ENCODE data around the gene OR7G1.

Gene OR7G1

GRCh38 chr19:9155591-9155990 is 40.0 kb upstream of the OR7G1 start:
- H3K27me3 ChIP-seq: no peaks in the 10 kb centered on the region
- no peak overlapping the region for H3K27ac ChIP-seq
- H3K4me3 ChIP-seq (ENCODE audit: low read depth in 1 of 2, low read length in 1 of 2): no peak overlapping the region
- H3K36me3 ChIP-seq: peaks cover 52% of the 10 kb centered on the region
- peaks cover 14% of the 10 kb centered on the region for H3K9me3 ChIP-seq
- TF ChIP-seq CTCF (IDR thresholded peaks at IDR 0.05): no peak
- H3K4me1 ChIP-seq (ENCODE audit: control insufficient read depth in 1 of 2, insufficient read depth in 1 of 2, low read depth in 1 of 2, low read length in 1 of 2): no peaks in the 10 kb centered on the region

GRCh38 chr19:9151367-9151766 is 35.8 kb upstream of the OR7G1 start:
- no peak for TF ChIP-seq CTCF (IDR thresholded peaks at IDR 0.05)
- H3K27ac ChIP-seq: no peak overlapping the region
- peaks cover 5% of the 10 kb centered on the region for H3K9me3 ChIP-seq
- H3K36me3 ChIP-seq: peaks cover 18% of the 10 kb centered on the region
- no peaks in the 10 kb centered on the region for H3K27me3 ChIP-seq
- no peak overlapping the region for H3K4me3 ChIP-seq (ENCODE audit: low read depth in 1 of 2, low read length in 1 of 2)
- no peaks in the 10 kb centered on the region for H3K4me1 ChIP-seq (ENCODE audit: control insufficient read depth in 1 of 2, insufficient read depth in 1 of 2, low read depth in 1 of 2, low read length in 1 of 2)

GRCh38 chr19:9150650-9151049 is 35.1 kb upstream of the OR7G1 start:
- H3K27me3 ChIP-seq: no peaks in the 10 kb centered on the region
- no peak overlapping the region for H3K27ac ChIP-seq
- TF ChIP-seq CTCF (IDR thresholded peaks at IDR 0.05): no peak
- no peaks in the 10 kb centered on the region for H3K4me1 ChIP-seq (ENCODE audit: control insufficient read depth in 1 of 2, insufficient read depth in 1 of 2, low read depth in 1 of 2, low read length in 1 of 2)
- H3K4me3 ChIP-seq (ENCODE audit: low read depth in 1 of 2, low read length in 1 of 2): no peak overlapping the region
- peaks cover 13% of the 10 kb centered on the region for H3K36me3 ChIP-seq
- H3K9me3 ChIP-seq: peaks cover 7% of the 10 kb centered on the region

- H3K27ac ChIP-seq: no peak overlapping the region
- no peak overlapping the region for H3K4me3 ChIP-seq (ENCODE audit: low read depth in 1 of 2, low read length in 1 of 2)
- TF ChIP-seq CTCF (IDR thresholded peaks at IDR 0.05): no peak
- H3K4me1 ChIP-seq (ENCODE audit: control insufficient read depth in 1 of 2, insufficient read depth in 1 of 2, low read depth in 1 of 2, low read length in 1 of 2): no peaks in the 10 kb centered on the region
- H3K36me3 ChIP-seq: peaks cover 13% of the 10 kb centered on the region
- peaks cover 13% of the 10 kb centered on the region for H3K9me3 ChIP-seq
- no peaks in the 10 kb centered on the region for H3K27me3 ChIP-seq
Measured at GRCh38 chr19:9149997-9150396, 34.4 kb upstream of the OR7G1 start.

- no peak for TF ChIP-seq CTCF (IDR thresholded peaks at IDR 0.05)
- no peak overlapping the region for H3K4me3 ChIP-seq (ENCODE audit: low read depth in 1 of 2, low read length in 1 of 2)
- H3K4me1 ChIP-seq (ENCODE audit: control insufficient read depth in 1 of 2, insufficient read depth in 1 of 2, low read depth in 1 of 2, low read length in 1 of 2): no peaks in the 10 kb centered on the region
- H3K36me3 ChIP-seq: peaks cover 13% of the 10 kb centered on the region
- H3K27me3 ChIP-seq: no peaks in the 10 kb centered on the region
- H3K27ac ChIP-seq: no peak overlapping the region
- peaks cover 16% of the 10 kb centered on the region for H3K9me3 ChIP-seq
Measured at GRCh38 chr19:9148697-9149096, 33.1 kb upstream of the OR7G1 start.

GRCh38 chr19:9146882-9147281 is 31.3 kb upstream of the OR7G1 start:
- peaks cover 11% of the 10 kb centered on the region for H3K9me3 ChIP-seq
- H3K4me1 ChIP-seq (ENCODE audit: control insufficient read depth in 1 of 2, insufficient read depth in 1 of 2, low read depth in 1 of 2, low read length in 1 of 2): peaks cover 0 to 1% of the 10 kb centered on the region in 2 experiments
- no peak overlapping the region for H3K27ac ChIP-seq
- TF ChIP-seq CTCF (IDR thresholded peaks at IDR 0.05): no peak
- H3K4me3 ChIP-seq (ENCODE audit: low read depth in 1 of 2, low read length in 1 of 2): no peak overlapping the region
- no peaks in the 10 kb centered on the region for H3K27me3 ChIP-seq
- H3K36me3 ChIP-seq: peaks cover 9% of the 10 kb centered on the region

Data from neutrophil (primary cell).